GM10248 (cell line): Measurements from ENCODE around the gene AUTS2.

Experiments
- CTCF ChIA-PET: fragments of 300-600 bp; sonication (Branson Sonifier 250); formaldehyde crosslinking; extraction: SDS; loops from one replicate; lab custom pipeline; 2021; ENCODE audit warnings: antibody characterized with exemption; lab: Yijun Ruan, JAX
- POLR2A ChIA-PET: fragments of 350-650 bp; sonication (Branson Sonifier 250); formaldehyde crosslinking; extraction: SDS; loops from one replicate; lab custom pipeline; 2020; ENCODE audit warnings: antibody characterized with exemption; lab: Yijun Ruan, JAX
- DNase-seq: peaks from one replicate; pipeline ENCODE4 v3.0.0; 2012; ENCODE audit errors: extremely low spot score
- CTCF ChIP-seq: IDR thresholded peaks from 2 replicates; pipeline ENCODE4 v1.5.1; 2012; ENCODE audit warnings: mild to moderate bottlenecking, low read depth; ENCODE audit errors: extremely low read depth, missing control alignments, control extremely low read depth

Gene AUTS2

GRCh38 chr7:70344726-70345125, 746.5 kb downstream of the AUTS2 start:
- CTCF ChIA-PET: no interaction called here
- DNase-seq: no peak
- TF ChIP-seq CTCF: no peak
- POLR2A ChIA-PET: no interaction called here

- ChIA-PET POLR2A (no interaction called here), CTCF (interaction anchor here (1.2 kb wide), 1 partner anchor 352 kb away, joined by 3 read pairs; no protein-coding TSS in a partner anchor)
- TF ChIP-seq CTCF: no peak
- no peak for DNase-seq
These were observed 748.7 kb downstream of the AUTS2 start for GRCh38 chr7:70346844-70347462.

GRCh38 chr7:70347463-70348254, 749.4 kb downstream of the AUTS2 start:
- DNase-seq: peak; percentile 37
- ChIA-PET POLR2A (no interaction called here), CTCF (no interaction called here)
- no peak for TF ChIP-seq CTCF

GRCh38 chr7:70349031-70349430, 750.8 kb downstream of the AUTS2 start:
- no peak for DNase-seq
- POLR2A ChIA-PET: no interaction called here
- CTCF ChIA-PET: no interaction called here
- TF ChIP-seq CTCF: no peak

- ChIA-PET CTCF (no interaction called here), POLR2A (no interaction called here)
- TF ChIP-seq CTCF: no peak
- DNase-seq: no peak
These were observed 751.5 kb downstream of the AUTS2 start for GRCh38 chr7:70349819-70350218.

- no peak for DNase-seq
- POLR2A ChIA-PET: no interaction called here
- CTCF ChIA-PET: interaction anchor here (0.6 to 1.1 kb wide), 2 partner anchors 15 to 31 kb away, joined by 3 to 4 read pairs; no protein-coding TSS in a partner anchor
- TF ChIP-seq CTCF: no peak
These were observed 753.8 kb downstream of the AUTS2 start for GRCh38 chr7:70352088-70352487.
